HL-60 (cell line): ENCODE results near the gene NCKAP5L.

ENCODE experiments used
- CTCF ChIP-seq: IDR thresholded peaks from one replicate; pipeline ENCODE4 v1.5.1; 2011; ENCODE audit warnings: low read length, control low read depth, inconsistent platforms; ENCODE audit not compliant: insufficient read depth
- POLR2AphosphoS5 ChIP-seq: IDR thresholded peaks from 2 replicates; pipeline ENCODE4 v1.6.1; 2012; ENCODE audit warnings: low read depth
- SPI1 ChIP-seq: IDR thresholded peaks from 2 replicates; pipeline ENCODE4 v1.6.1; 2012; ENCODE audit warnings: low read depth, mild to moderate bottlenecking, borderline replicate concordance

- TF ChIP-seq CTCF (no peak), POLR2AphosphoS5 (no peak), SPI1 (no peak)
Observed at GRCh38 chr12:49784756-49785409, 43.3 kb downstream of the NCKAP5L start.
